ENCODE data around the gene PHC3. TPM values are rescaled to one million over a fixed set of nuclear protein-coding genes. Genes with fewer than 3 reads are reported as not detected.

Gene PHC3
- total RNA-seq, 1 donor from 2014 or later = 84.4 TPM

DNA sequence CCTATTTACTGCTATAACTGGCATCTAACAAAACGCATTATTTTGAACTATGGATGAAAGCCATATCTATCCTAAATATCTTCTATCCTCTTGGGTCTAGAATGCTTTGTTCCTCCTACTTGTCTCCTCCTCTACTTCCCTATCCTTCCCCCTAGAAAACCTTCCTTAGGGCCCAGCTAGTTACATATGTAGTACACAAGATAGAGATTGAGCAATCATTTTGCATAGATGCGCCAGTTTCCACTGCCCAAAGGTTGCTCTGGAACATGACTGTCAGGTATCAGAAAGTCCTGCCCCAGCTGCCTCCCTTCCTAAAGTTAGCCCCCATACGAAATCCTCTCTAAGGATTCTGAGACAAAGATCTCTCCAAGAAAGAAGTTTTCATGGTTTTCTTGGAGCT lies 88.6 kb downstream of the PHC3 start:
- no peaks in the 10 kb centered on the region for H3K9me3 ChIP-seq
- intact Hi-C loops (cut with DNase I) = no loop called here
- H3K36me3 ChIP-seq = peaks cover 52% of the 10 kb centered on the region
- no peak for DNase-seq
- H3K27ac ChIP-seq = no peak overlapping the region
- peaks cover 7% of the 10 kb centered on the region for H3K4me1 ChIP-seq
- no peaks in the 10 kb centered on the region for H3K27me3 ChIP-seq
- TF ChIP-seq, protein P1, sequence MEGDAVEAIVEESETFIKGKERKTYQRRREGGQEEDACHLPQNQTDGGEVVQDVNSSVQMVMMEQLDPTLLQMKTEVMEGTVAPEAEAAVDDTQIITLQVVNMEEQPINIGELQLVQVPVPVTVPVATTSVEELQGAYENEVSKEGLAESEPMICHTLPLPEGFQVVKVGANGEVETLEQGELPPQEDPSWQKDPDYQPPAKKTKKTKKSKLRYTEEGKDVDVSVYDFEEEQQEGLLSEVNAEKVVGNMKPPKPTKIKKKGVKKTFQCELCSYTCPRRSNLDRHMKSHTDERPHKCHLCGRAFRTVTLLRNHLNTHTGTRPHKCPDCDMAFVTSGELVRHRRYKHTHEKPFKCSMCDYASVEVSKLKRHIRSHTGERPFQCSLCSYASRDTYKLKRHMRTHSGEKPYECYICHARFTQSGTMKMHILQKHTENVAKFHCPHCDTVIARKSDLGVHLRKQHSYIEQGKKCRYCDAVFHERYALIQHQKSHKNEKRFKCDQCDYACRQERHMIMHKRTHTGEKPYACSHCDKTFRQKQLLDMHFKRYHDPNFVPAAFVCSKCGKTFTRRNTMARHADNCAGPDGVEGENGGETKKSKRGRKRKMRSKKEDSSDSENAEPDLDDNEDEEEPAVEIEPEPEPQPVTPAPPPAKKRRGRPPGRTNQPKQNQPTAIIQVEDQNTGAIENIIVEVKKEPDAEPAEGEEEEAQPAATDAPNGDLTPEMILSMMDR (IDR thresholded peaks at IDR 0.05) = no peak
- ATAC-seq = no peak
- H3K4me3 ChIP-seq = no peak overlapping the region

DNA sequence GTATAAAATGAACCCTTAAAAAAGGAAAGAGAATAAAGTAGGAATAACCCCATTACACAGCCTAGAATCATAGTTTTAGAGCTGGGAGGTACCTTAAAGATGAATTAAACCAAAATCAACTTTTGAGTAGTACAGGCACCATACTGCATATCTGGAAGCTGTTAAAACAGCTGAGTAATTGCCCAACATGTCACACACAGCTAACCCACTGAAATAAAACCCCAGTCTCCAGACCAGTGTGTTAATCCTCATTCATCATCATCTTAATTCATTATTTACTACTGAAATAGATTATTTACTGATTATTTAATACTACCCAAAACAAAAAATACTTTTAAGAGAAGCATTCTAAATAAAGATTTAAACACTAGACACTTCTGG lies 90.9 kb downstream of the PHC3 start:
- Histone ChIP-seq H3K27me3 (no peaks in the 10 kb centered on the region), H3K9me3 (no peaks in the 10 kb centered on the region), H3K4me3 (no peak overlapping the region), H3K36me3 (peaks cover 46% of the 10 kb centered on the region), H3K27ac (no peak overlapping the region), H3K4me1 (peaks cover 7% of the 10 kb centered on the region)
- ATAC-seq (no peak), DNase-seq (no peak)
- intact Hi-C loops (cut with DNase I) = no loop called here
- TF ChIP-seq, protein P1 (IDR thresholded peaks at IDR 0.05) = no peak

DNA sequence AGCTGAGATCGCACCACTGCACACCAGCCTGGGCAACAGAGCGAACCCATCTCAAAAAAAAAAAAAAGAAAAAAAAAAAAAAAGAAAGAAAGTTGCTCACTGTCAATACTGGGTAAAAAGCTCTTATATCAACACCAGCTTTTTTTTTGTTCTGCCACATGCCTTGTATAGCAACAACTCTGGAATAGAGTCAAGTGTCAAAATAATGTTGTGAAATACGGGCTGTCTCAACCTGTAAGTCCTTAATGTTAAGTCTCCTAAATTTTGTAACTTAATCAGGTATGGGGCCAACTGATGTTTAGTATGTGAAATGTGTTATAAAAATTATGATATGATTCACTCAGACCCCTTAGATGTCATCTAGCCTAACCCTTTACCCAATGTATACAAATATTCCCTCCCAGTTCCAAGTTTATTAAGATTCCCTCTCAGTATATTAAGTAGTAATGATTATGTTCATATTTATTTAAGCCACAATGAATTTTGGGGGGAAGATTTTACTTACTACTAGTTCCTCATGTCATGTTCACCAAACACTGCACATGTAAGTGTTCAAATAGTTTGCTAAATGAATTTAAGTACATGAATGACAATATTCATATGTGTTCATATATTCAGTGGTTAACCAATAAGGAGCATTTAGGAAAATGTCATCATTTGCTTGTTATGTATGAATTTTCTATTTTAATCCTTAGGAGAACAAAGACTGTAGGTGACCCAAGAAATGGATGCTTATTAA lies 91.5 kb downstream of the PHC3 start:
- intact Hi-C loops (cut with DNase I) = no loop called here
- H3K9me3 ChIP-seq = no peaks in the 10 kb centered on the region
- no peak for DNase-seq
- TF ChIP-seq, protein P1 (IDR thresholded peaks at IDR 0.05) = no peak
- peaks cover 45% of the 10 kb centered on the region for H3K36me3 ChIP-seq
- H3K27ac ChIP-seq = no peak overlapping the region
- H3K27me3 ChIP-seq = no peaks in the 10 kb centered on the region
- peaks cover 7% of the 10 kb centered on the region for H3K4me1 ChIP-seq
- ATAC-seq = peak; percentile 55
- no peak overlapping the region for H3K4me3 ChIP-seq

DNA sequence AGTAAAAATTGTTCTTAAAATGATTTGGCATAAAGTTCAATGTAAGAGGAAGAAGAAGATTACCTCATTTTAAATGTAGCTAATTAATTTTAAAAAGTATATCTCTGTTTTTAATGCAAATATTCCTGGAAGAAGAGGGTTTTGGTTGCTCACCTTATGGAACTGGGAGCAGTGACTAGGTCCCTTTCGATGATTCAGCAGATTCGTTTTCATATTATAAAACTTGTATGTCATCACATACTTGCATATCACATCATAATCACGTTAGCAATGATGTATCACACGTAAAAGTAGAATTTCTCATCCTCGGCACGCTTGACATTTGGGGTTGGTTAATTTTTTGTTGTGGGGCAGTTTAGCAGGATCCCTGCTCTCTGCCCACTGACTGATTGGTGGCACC lies 96.1 kb downstream of the PHC3 start:
- peaks cover 40% of the 10 kb centered on the region for H3K36me3 ChIP-seq
- no peaks in the 10 kb centered on the region for H3K27me3 ChIP-seq
- no peak overlapping the region for H3K4me3 ChIP-seq
- TF ChIP-seq, protein P1 (IDR thresholded peaks at IDR 0.05) = no peak
- no peak for DNase-seq
- H3K27ac ChIP-seq = no peak overlapping the region
- H3K9me3 ChIP-seq = no peaks in the 10 kb centered on the region
- no peak for ATAC-seq
- intact Hi-C loops (cut with DNase I) = no loop called here
- H3K4me1 ChIP-seq = peaks cover 4% of the 10 kb centered on the region

DNA sequence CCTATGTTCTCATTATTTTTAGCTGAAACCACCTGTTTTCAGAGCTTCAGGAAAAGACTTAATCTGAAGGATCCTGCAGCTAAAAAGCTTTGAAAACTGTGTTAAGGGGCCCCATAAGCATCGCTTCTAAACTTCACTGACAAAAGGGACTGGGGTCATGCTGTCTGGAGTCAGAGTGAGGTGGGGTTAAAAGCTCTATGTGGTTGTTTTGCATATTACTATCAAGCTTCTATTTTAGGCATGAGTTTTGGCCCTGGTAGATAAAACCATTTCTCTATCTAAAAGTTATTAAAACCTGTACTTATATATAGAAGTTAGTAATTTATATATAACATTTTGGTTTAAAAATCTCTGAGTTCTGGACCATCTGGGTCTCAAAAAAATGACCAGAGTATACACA lies 98.2 kb downstream of the PHC3 start:
- no peaks in the 10 kb centered on the region for H3K4me1 ChIP-seq
- TF ChIP-seq, protein P1 (IDR thresholded peaks at IDR 0.05) = no peak

More for the DNA sequence above, 98.2 kb downstream of the PHC3 start:
- Histone ChIP-seq H3K36me3 (peaks cover 40% of the 10 kb centered on the region), H3K4me3 (no peak overlapping the region), H3K27me3 (no peaks in the 10 kb centered on the region), H3K9me3 (no peaks in the 10 kb centered on the region), H3K27ac (no peak overlapping the region)
- intact Hi-C loops (cut with DNase I) = no loop called here
- DNase-seq (no peak), ATAC-seq (no peak)

Data from upper lobe of right lung (tissue), 1 donor.